ENCODE measurements around the gene SHISAL2A.
A peak's percentile ranks its signal among the peaks of the same experiment; 100 is the strongest.
"Not testable (repeated sequence)": the region's sequence is repeated elsewhere in the genome, so short reads cannot be mapped to it uniquely, and the experiment has no call there.

SHISAL2A gene

GRCh38 chr1:52683367-52683940, 50.5 kb downstream of the SHISAL2A start:
- H3K4me3 ChIP-seq (ENCODE audit: control insufficient read depth, low read depth, low read length) = no peak overlapping the region
- DNase-seq (ENCODE audit: low read depth) = no peak
- TF ChIP-seq, protein P1, sequence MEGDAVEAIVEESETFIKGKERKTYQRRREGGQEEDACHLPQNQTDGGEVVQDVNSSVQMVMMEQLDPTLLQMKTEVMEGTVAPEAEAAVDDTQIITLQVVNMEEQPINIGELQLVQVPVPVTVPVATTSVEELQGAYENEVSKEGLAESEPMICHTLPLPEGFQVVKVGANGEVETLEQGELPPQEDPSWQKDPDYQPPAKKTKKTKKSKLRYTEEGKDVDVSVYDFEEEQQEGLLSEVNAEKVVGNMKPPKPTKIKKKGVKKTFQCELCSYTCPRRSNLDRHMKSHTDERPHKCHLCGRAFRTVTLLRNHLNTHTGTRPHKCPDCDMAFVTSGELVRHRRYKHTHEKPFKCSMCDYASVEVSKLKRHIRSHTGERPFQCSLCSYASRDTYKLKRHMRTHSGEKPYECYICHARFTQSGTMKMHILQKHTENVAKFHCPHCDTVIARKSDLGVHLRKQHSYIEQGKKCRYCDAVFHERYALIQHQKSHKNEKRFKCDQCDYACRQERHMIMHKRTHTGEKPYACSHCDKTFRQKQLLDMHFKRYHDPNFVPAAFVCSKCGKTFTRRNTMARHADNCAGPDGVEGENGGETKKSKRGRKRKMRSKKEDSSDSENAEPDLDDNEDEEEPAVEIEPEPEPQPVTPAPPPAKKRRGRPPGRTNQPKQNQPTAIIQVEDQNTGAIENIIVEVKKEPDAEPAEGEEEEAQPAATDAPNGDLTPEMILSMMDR (conservative IDR thresholded peaks at IDR 0.05; ENCODE audit: control insufficient read depth, insufficient read depth, low read depth, low read length) = no peak

DNA sequence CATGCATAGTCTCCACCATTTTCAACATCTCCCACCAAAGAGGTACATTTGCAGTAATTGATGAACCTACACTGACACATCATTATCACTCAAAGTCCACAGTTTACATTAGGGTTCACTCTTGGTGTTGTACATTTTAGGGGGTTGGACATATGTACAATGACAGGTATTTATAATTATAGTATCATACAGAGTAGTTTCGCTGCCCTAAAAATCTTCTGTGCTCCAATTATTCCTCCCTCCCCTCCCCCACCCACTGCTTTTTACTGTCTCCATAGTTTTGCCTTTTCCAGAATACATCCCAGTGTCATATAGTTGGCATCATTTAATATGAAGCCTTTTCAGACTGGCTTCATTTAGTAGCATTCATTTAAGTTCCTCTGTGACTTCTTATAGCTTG, 51.6 kb downstream of the SHISAL2A start:
- H3K4me3 ChIP-seq (ENCODE audit: control insufficient read depth, low read depth, low read length) = no peak overlapping the region
- no peak for DNase-seq (ENCODE audit: low read depth)
- TF ChIP-seq, protein P1 (conservative IDR thresholded peaks at IDR 0.05; ENCODE audit: control insufficient read depth, insufficient read depth, low read depth, low read length) = no peak

GRCh38 chr1:52686261-52686751, 53.3 kb downstream of the SHISAL2A start:
- TF ChIP-seq, protein P1 (conservative IDR thresholded peaks at IDR 0.05; ENCODE audit: control insufficient read depth, insufficient read depth, low read depth, low read length) = peak; percentile 76
- peak; percentile 68 for DNase-seq (ENCODE audit: low read depth)
- not testable (repeated sequence) for H3K4me3 ChIP-seq (ENCODE audit: control insufficient read depth, low read depth, low read length)

DNA sequence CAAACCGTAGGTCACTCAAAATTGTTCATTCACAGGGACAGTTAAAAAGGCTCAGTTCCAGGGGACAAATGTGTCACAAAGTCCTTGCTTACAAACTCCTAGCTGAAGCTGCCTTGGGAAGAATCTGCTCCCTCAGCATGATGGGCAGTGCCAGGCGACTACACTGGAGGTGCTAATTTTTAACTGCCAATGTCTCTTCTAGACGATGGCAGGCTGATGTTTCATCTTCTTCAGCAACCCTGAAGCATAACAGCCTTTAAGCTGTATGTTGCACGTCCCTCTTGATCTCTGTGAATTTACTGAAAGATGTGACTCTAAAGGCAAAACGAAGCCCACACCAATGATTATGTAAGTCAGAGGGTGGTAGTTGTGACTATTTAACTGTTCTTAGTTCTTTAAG, 53.9 kb downstream of the SHISAL2A start:
- no peak for DNase-seq (ENCODE audit: low read depth)
- no peak overlapping the region for H3K4me3 ChIP-seq (ENCODE audit: control insufficient read depth, low read depth, low read length)
- TF ChIP-seq, protein P1 (conservative IDR thresholded peaks at IDR 0.05; ENCODE audit: control insufficient read depth, insufficient read depth, low read depth, low read length) = no peak

GRCh38 chr1:52691821-52692220, 58.9 kb downstream of the SHISAL2A start:
- TF ChIP-seq, protein P1 (conservative IDR thresholded peaks at IDR 0.05; ENCODE audit: control insufficient read depth, insufficient read depth, low read depth, low read length) = no peak
- H3K4me3 ChIP-seq (ENCODE audit: control insufficient read depth, low read depth, low read length) = no peak overlapping the region
- no peak for DNase-seq (ENCODE audit: low read depth)

DNA sequence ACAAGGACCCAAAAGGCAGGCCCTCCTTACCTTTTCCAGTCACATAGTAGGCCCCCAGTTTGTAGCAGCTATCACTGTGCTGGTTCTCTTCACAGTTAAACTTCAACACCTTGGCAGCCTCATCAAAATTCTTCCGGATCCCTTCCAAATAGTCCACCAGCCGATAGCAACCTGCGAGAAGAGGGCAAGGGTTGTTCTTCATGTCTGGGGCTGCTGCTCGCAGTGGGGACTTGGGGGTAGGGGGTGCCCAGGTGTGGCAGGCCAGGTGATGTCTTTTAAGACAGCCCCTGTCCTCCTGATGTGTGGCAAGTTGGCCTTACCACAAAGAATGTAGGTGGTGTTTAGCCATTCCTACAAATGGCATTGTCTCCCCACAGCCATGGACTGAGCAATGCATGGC, 59.7 kb downstream of the SHISAL2A start:
- TF ChIP-seq, protein P1 (conservative IDR thresholded peaks at IDR 0.05; ENCODE audit: control insufficient read depth, insufficient read depth, low read depth, low read length) = no peak

GRCh38 chr1:52693351-52693750, 60.4 kb downstream of the SHISAL2A start:
- not testable (repeated sequence) for H3K4me3 ChIP-seq (ENCODE audit: control insufficient read depth, low read depth, low read length); DNase-seq (ENCODE audit: low read depth)

More for the DNA sequence above, 59.7 kb downstream of the SHISAL2A start:
- no peak for DNase-seq (ENCODE audit: low read depth)
- H3K4me3 ChIP-seq (ENCODE audit: control insufficient read depth, low read depth, low read length) = no peak overlapping the region

Measured in fibroblast of mammary gland (primary cell).